NT2/D1 (cell line): ENCODE measurements around the gene ITFG1.

ENCODE experiments used
- SUZ12 ChIP-seq: IDR thresholded peaks from 2 replicates; pipeline ENCODE4 v1.6.1; 2011; ENCODE audit not compliant: insufficient read length, insufficient read depth; ENCODE audit errors: extremely low read depth
- YY1 ChIP-seq: IDR thresholded peaks from 2 replicates; pipeline ENCODE4 v1.6.1; 2011; ENCODE audit not compliant: insufficient read length, insufficient read depth
- ZNF274 ChIP-seq: IDR thresholded peaks from 2 replicates; pipeline ENCODE4 v1.6.1; 2011; ENCODE audit warnings: mild to moderate bottlenecking, low read depth, low read length

DNA sequence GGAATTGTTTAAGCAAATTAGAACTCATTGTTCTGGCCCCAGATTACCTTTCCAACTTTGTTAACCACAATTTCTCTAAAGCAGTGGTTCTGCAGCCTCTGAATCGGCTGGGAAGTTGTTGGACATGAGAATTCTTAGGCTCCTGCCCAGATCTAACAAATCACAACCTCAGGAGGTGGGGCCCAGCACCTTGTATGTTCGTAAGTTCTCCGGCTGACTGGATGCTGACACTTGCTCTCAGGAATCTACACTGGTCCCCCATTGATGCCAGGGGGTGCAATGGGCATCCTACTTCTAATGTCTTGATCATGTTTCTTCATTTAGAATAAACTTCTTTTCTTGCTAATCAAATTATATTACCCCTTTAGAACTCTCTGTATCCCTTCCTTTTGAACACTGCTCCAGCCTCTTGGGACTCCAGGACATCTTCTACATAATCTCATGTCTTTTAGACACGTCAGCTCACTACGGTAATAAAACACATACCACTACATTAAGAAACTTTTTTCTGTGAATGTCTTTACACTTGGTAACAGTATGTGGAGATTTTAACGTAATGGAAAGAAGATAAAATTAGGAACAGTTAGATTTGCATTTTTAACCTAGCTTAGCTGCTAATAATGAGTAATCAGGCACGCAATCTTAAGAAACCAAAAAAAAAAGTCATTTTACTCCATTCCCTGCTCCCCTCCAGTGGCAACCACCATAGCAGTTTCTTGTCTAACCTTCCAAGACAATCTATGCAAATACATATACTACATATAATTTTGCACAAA lies 143.2 kb downstream of the ITFG1 start:
- TF ChIP-seq SUZ12 (no peak), YY1 (no peak), ZNF274 (no peak)
